GM19452 (cell line): Measurements from ENCODE around the gene EPN1.

Experiments used
- ATAC-seq: cut with Tn5 transposase; IDR thresholded peaks from one replicate; pipeline ENCODE4 v1.9.1; 2021; ENCODE audit not compliant: unreplicated experiment

EPN1 gene

DNA sequence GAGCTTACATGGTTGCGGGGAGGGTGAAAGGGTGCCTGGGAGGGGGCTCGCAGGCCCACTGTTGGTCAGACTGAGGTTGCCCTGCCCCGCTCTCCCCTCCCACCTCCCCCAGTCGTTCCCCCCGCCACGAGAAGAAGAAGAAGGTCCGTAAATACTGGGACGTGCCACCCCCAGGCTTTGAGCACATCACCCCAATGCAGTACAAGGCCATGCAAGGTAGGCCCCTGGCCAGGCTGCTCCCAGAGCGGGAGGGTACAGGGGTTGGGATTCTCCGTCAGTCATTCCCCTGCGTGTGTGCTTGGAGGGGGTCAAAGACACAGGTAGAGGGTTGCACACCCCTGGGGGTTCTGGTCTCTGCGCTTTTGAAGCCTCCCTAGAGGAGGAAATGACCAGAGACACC lies 14.6 kb upstream of the EPN1 start:
- ATAC-seq, result no peak

DNA sequence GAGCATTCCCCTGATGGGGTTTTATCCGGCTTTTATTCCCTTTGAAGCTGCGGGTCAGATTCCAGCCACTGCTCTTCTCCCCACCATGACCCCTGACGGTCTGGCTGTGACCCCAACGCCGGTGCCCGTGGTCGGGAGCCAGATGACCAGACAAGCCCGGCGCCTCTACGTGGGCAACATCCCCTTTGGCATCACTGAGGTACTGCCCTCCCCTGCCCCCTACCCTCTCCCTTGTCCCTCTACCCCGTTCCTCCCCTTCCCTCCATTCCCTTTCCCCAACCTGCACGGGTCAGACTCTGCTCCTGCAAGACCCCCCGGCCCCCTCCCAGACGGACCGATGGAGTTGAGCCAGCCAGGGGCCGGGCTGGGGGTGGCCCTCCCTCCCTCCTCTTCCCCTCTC lies 14.0 kb upstream of the EPN1 start:
- no peak for ATAC-seq

DNA sequence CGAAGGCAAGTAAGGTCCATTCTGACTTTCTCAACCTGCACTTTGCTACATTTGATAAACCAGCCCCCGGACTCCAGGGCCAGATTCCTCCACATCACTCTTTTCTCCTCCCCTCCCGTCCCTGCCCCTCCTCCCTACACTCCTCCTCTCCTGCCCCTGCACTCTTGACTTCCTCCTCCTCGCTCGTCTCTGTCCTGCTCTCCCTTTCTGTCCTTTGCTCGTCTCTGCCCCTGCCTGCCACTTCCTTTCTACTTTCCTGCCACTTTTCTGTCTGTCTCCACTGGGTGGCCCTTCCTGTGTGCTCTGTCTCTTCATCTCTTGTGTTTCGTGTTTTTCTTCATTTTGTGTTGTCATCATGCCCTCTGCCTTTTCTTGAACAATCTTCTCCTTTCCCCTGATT lies 13.2 kb upstream of the EPN1 start:
- no peak for ATAC-seq

DNA sequence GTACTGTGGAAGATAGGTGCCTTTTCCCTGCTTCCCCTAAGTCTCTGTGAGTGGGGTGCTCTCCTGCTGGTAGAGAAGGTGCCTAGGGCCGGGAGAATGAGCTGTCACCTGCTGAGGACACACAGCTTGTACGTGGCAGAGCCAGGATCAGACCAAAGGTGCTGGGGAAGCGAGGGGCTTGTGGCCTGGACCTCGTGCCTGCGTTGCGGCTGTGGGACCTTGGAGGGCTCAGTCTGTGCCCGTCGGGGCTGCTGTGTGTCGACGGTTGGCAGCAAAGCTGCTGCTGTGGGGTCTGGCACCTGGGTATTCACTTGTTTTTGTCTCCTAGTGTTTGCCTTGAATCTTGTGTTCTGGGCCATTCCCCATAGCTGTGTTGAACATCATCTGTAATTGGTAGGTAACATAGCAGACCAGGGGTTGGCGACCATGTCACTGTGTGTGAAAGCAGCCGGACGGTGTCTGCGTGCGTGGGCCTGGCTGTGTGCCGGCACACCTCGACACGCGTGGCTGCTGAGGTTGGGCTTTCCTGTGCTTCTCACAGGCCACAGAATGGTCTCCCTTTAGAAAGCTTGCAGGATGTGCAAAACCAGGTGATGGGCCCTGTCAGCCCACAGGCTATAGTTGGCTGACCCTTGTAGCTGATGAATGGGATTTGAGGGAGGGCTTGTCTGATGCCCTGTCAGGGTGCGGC lies 11.0 kb upstream of the EPN1 start:
- ATAC-seq, result no peak

DNA sequence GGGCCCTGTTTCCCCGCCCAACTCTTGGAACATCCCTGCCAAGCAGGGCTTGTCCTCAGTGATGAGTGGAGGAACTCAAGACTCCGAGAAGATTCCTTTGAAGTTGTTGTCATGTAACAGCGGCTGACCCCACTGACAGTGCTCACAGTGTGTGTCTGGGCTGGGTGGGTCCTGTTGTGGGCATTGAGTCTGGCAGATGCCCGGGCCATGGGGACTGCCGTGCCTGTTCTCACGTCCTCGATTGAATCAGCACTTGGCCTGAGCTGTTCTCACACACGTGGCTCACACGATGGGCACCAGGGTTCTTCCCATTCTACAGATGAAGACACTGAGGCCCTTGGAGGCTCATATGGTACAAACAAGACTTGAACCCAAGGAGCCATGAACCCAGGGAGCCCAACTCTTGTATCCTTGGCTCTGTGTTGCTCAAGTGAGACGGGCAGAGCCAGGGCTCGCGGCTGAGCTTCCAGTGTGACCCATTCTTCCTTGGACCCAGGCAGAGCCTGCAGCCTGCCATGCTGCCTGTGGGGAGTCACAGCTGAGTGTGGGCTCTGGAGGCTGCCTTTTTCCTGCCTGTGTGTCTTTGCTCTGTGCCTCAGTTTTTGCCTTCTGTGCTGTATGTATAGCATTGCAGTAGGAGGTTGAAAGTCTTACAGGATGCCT lies 8.6 kb upstream of the EPN1 start:
- no peak for ATAC-seq

DNA sequence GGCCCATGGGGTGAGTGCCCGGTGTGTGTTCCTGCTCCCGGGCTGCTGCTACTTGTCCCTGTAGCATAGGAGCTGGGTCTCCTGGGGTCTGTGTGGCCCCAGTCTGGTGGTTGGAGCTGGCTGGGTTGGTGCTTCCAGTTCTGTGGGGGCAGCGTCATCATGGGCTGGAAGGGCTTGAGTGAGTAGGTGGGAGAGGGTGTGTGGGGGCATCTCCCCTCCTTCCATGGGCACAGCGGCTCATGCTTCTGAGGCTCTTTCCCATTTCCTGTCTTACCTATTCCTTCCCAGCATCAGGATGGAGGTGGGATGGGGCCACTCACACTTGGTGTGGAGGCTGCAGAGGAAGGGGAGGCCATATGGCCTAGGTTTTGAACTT lies 8.0 kb upstream of the EPN1 start:
- ATAC-seq, result no peak

DNA sequence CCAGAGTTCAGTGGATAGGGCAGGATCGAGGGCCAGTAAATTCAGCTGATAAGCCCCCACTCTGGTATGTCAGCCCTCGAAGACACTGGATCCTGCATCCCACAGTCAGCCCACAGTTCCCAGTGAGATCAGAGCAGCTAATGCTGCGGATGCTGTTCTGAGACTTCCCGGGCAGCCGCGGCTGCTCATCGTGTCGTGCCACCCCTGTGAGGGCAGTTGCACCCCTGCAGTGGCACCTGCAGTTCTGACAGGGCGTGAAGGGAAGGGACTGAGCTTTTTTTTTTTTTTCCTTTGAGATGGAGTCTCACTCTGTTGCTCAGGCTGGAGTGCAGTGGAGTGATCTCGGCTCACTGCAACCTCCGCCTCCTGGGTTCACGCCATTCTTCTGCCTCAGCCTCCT lies 7.5 kb upstream of the EPN1 start:
- no peak for ATAC-seq

DNA sequence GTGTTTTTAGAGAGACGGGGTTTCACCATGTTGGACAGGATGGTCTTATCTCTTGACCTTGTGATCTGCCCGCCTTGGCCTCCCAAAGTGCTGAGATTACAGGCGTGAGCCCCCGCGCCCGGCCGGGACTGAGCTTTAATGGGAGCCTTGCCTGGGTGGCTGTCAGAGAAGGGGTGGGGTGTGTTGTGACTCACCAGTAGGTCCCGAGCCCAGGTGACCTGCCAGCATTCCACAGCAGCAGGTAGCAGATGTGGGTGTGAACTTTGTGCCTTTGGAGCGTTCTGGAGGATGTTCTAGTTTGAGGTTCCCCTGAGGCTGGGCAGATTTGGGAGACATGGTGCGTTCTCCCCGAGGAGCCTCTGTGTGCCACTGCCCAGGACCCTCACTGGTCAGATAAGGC lies 7.1 kb upstream of the EPN1 start:
- no peak for ATAC-seq

DNA sequence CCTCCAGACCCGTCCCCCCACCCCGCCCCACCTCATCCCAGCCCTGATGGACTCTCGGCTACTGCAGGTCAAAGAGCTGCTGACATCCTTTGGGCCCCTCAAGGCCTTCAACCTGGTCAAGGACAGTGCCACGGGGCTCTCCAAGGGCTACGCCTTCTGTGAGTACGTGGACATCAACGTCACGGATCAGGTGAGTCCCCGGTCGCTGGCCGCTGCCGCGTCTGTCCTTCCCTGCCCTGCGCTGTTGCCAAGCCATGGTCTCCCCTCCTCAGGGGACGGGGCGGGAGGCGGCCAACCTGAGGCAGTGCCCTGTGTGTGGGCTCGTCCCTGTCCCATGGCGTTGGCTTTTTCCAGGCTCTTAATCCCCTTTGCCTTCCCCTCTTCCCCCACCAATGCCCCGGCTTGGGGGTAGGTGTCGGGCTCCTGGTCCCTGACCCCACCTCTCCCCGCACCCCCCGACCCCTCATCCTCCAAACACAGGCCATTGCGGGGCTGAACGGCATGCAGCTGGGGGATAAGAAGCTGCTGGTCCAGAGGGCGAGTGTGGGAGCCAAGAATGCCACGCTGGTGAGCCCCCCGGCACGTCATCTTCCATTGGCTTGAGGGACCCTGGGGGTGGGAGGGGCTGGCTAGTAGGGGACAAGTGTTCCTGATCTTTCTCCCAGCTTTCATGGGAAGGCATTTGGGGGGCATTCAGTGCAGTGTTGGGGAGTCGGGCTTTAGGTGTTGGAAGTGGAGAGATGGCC lies 6.2 kb upstream of the EPN1 start:
- no peak for ATAC-seq

DNA sequence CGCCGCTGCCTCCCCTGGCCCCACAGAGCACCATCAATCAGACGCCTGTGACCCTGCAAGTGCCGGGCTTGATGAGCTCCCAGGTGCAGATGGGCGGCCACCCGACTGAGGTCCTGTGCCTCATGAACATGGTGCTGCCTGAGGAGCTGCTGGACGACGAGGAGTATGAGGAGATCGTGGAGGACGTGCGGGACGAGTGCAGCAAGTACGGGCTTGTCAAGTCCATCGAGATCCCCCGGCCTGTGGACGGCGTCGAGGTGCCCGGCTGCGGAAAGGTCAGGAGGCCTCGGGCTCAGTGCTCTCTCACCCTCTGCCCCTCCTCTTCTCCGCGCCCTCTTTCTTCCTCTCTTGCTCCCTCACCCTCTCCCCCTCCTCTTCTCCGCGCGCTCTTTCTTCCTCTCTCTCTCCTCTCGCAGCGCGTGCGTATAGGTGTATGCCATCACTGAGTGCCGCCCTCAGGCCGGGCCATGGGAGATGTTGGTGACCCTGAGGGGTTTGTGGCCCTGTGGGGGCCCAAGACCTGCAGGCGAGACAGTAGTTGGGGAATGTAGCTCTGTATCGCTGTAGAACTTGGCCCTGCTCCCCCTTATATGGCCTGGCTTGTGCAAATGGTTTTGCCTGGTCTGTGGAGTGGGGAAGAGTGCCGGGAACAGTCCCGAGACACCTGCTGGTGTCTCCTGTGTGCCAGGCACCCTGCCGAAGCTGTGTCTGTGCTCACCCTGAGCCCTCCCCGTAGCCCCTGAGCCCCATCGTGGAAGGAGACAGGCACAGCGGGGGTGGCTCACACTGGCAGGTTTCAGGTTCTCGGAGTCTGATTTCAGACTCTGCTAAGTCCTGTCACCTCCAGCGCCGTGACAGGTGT lies 5.4 kb upstream of the EPN1 start:
- no peak for ATAC-seq

DNA sequence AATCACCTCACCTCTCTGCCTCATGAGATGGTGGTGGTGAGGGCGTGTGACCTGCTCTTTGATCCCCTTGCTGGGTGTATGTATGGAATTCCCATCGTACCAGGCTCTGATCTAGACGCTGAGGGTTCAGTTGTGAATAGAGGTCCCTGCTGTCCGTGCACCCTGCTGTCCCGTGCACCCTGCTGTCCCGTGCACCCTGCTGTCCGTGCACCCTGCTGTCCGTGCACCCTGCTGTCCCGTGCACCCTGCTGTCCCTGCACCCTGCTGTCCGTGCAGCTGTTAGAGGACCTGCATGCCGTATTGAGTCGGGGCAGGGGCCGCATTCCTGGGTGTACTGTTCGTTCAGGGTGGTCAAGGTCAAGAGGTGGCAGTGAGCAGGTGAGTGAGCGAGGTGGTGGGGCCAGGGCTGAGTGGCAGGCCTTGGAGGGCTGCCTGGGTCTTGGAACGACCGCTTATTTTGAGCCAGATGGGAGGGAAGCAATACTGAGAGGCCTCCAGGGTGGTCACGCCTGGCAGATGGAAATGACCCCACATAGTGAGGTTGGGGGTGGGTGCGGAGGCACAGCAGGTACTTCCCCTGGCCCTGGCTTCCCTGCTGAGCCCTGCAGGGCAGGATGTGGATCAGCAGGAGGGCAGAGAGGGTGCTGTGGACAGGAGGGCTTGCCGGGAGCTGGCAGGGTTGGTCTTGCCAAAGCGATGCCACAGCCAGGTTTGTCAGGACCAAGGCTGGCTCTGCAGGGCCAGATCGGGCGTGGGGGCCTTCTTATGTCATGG lies 4.6 kb upstream of the EPN1 start:
- ATAC-seq, result no peak

DNA sequence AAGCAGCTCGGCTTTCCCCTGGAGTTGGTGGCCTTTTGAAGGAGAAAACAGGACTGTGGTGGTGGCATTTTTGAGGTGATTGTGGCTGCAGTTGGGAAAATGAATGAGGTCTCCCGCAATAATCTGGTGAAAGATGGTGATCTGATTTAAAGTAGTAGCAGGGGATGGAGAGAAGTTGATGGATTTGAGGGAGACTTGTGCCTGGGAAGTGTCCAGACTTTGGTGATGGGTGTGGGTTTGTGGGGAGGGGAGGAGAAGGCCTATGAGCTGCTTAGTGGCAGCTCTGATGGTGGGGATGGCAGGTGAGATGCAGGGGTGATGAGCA lies 4.0 kb upstream of the EPN1 start:
- ATAC-seq, result no peak

DNA sequence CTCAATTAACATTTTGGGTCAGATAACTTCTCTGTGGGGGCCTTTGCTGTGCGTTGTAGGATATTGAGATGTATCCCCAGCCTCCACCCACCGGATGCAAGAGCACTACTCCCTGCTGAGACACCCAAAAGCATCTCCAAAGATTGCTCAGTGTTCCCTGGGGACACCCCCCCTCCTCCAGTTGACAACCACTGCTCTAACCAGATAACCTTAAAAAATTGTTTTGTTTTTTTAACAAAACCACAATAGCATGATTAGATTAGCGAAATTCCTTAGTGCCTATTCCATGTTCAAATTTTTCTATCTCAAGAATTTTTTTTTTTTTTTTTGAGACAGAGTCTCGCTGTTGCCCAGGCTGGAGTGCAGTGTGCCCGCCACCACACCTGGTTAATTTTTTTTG lies 2.6 kb upstream of the EPN1 start:
- no peak for ATAC-seq

DNA sequence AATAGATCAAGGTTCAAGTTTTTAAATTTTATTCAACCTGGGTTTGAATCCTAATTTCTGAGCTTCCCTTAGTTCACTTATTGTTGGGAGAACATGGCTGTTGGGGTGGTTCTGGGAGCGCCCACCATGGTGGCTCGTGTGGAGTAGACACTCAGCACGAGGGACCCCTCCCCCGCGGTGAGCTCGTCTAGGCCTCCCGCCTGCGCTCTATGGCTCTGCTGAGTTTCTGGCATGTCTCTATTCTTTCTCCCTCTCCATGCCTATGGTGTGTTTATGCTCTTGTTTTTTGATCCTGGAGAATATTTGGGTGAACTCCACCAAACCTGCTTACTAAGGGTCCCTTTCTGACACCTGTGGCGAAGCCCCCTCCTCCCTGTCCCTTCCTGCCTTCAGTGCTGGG lies 1.6 kb upstream of the EPN1 start:
- no peak for ATAC-seq

DNA sequence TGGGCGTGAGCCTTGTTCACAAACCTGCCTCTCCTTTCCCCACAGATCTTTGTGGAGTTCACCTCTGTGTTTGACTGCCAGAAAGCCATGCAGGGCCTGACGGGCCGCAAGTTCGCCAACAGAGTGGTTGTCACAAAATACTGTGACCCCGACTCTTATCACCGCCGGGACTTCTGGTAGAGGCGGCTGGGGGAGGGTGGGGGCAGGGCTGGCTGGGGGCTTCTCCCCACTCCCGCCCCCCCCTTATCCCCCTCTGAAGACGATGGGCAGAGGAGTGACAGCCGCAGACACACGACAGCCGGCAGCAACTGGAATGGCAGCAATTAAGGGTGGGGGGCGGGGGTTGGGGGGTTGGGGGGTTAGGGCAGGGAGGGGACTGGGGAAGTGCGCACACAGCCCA lies 1.1 kb upstream of the EPN1 start:
- ATAC-seq, result no peak

DNA sequence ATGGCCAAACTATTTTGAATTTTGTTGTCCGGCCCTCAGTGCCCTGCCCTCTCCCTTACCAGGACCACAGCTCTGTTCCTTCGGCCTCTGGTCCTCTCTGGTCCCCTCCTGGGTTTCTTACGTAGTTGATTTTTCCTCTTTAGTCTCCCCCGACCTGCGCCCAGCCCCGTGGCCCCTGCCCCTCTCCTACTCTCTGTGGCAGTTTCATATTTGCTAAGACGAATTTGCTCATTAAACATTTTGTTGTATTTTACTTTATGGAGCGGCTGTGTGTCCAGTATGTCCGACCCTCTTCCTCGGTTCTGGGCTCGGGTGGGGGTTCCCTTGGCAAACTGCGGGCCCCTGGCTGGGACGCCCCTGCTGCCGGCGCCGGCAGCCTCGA lies 576 bp upstream of the EPN1 start:
- no peak for ATAC-seq

DNA sequence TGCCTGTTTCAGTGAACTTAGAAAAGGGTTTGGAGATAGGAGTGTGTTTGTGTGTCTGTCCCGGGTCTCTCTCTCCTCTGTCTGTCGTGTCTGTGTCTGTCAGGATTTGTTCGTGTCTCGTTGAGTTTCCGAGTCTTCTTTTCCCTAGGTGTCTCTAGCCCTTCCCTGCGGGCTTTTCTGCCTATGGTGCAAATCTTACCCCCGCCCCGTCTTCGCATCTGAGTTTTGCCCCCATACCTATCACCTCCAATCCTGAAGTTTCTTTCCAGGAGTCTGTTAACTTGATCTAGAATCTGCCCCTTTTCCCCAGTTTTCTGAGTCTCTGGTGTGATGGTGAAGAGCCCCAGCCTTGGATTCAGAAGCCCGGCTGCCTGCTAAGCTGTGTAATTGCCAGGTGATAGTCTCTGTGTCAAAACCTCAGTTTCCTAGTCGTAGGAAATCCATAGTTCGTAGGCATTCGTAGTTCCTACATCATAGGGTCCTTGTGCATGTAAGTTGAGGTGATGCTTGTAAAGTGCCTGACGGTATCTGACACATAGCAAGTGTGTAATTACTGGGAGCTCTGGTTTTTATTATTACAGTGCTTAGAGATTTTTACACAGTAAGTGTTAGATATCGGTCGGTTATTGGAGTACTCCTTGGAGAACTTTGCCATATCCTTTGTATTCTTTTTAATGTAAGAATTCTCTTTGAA lies 782 bp downstream of the EPN1 start:
- no peak for ATAC-seq

DNA sequence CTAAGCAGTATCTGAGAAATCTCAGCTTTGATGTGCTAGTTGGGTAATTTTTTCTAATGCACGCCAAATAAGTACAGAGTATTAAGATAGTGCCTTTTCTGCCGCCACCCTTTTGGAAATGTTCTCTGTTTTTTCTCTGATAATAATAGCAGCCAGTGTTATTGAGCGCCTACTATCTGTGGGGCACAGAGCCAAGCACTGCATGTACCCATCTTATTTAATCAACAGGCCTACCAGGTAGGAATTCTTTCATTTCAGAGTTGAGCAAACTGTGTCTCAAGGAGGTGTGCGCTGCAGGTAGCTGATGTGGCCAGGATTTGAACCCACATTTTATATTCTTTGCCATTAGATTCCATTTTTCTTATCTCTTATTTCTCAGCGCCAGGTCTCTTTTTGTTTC lies 1.4 kb downstream of the EPN1 start:
- no peak for ATAC-seq

DNA sequence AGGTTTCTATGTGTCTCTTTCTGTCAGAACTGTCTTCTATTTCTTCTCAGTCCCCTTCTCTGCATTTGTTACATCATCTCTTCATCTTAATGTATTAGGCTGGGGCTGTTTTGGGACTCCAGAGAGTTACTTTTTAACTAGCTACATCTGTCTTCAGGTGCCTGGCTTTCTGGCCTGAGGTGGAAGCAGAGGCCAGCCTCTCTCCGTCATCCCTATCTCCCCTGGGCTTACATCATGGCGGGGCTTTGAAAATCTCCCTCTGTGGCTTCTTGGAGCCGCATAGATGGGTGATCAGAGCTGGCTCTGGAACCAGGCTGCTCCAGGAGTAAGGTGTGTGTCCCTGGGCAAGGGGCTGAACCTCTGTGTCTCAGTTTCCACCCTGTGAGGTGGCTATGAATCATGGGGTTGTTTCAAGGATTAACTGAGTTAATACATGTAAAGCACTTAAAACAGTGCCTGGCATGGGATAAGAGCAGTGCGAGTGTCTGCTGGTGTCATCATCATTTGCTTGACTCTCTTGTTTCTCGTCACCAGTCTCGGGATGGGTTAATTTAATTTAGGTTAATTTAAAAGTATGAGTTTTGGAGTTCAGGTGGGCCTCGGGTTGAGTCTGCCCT lies 2.0 kb downstream of the EPN1 start:
- no peak for ATAC-seq

DNA sequence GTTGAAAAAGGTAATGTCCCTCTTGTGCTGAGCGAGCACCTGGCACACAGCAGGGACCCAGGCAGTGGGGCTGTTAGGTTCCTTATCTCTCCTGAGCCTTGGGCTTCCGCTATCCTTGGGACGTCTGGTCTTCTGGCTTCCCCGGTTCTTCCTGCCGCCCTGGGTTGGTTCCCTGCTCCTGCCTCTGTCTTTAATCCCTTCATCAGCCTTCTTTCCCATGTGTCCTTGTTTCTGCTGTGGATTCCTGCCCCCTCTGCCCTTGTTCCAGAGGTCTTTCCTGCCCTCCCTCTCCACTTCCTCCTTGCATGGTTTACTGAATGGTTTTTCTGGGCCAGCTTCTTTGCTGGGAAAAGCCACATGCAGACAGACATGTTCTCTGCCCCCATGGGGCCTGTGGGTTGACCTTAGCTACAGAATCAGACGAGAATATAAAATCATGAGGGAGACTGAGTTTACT lies 2.6 kb downstream of the EPN1 start:
- no peak for ATAC-seq
